ENCODE data around the gene CBFA2T2.
"Not testable (repeated sequence)": the region's sequence is repeated elsewhere in the genome, so short reads cannot be mapped to it uniquely, and the experiment has no call there.

Gene CBFA2T2

DNA sequence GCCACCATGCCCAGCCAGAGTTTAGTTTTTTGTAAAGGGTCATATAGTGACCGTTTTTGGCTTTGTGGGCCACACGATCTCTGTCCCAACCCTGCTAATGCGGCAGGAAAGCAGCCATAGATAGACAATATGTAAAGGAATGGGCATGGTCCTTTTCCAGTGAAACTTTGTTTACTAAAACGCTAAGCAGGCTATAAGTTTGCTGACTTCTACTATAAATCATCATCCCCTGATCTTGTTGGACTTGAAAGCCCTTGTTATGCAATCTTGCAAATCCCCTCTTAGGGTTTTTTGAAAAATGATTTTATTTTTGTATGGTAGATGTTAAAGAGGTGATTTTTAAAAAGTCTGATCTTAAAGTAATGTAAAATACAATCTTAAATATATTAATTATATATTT lies 63.6 kb downstream of the CBFA2T2 start:
- no peak for DNase-seq

DNA sequence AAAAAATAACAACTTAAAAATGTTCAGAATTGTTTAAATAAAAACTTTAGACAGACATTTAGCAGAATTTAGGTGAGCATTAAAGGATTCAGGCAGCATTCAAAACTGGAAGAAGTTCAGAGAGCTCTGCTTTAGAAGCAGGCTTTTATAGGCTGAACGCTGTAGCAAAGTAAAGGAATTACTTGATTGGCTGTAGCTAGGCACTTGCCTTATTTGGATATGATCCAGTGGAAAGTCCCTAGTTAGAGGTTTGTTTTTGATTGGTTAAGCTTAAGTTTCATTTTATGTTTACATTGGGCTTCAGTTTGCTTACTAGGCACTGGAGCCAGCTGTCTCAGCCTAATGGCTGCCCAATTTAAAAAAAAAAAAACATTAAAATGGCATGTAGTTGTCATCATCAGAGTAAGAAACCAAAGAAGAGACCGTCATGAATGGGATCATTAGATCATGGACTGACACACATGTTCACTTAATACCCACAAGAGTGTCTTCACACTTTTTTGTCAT lies 65.1 kb downstream of the CBFA2T2 start:
- DNase-seq: peak; percentile 92

DNA sequence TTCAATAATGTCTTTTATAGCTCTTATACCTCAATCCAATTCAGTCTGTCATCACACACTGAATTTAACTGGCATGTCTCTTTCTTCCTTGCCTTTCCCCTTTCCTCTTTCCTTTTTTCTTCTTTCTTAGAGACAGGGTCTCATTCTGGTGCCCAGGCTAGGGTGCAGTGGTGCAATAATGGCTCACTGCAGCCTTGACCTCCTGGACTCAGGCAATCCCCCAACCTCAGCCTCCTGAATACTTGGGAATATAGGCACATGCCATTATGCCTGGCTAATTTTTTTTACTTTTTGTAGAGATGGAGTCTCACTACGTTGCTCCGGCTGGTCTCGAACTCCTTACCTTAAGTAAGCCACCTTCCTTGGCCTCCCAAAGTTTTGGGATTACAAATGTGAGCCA lies 65.9 kb downstream of the CBFA2T2 start:
- DNase-seq: no peak

DNA sequence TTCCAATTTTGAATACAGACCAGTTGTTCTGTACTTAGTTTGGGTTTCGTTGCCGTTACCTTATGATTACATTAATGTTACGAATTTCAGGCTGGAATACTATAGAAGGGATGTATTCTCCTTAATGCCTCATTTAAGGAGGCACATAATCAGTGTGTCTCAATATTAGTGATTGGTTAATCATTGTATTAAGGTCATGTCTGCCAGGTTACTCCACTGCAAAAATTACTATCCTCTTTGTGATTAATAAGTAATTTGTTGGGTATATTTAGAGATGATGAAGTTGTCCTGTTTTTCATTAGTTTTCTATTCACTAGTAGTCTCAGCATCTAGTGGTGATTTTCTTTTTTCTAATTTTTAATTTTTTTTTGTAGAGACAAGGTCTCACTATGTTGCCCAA lies 66.3 kb downstream of the CBFA2T2 start:
- no peak for DNase-seq

DNA sequence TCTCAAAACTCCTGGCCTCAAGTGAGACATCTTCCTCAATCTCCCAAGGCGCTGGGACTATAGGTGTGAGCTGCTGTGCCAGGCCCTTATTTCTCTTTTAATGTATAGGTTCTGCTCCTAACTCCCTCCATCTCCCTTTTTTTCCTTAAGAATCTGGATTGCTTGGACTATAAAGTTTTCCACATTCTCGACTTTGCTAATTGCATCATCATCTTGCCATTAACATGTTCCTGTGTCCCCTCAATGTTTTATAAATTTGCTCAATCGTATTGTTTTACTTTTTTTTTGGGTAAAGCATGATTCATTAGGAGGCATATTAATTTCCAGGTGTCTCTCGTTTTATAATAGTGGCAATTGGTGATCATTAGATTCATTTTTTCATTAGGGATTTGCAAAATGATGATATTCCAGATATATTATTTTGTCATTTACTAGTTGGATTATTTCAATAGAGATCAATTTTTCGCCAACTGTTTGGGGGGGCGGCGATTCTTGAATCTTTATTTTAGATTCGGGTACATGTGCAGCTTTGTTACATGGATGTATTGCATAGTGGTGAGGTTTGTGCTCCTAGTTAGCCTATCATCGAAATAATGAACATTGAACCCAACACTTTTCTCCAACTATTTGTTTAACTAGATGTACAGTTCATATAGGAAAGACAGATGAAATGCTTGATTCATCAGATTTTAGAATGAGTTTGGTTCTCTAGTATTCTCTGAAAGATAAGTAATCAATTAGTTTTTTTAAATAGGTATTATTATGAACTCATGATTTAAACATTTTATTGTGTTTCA lies 68.7 kb downstream of the CBFA2T2 start:
- DNase-seq: no peak

DNA sequence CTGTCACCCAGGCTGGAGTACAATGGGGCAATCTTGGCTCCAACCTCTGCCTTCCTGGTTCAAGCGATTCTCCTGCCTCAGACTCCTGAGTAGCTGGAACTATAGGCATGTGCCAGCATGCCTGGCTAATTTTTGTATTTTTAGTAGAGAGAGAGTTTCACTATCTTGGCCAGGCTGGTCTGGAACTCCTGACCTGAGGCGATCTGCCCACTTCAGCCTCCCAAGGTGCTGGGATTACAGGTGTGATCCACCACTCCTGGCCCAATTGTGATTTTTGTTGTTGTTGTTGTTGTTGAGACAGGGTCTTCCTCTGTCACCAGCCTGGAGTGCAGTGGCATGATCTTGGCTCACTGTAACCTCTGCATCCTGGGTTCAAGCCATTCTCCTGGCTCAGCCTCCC lies 69.3 kb downstream of the CBFA2T2 start:
- no peak for DNase-seq

DNA sequence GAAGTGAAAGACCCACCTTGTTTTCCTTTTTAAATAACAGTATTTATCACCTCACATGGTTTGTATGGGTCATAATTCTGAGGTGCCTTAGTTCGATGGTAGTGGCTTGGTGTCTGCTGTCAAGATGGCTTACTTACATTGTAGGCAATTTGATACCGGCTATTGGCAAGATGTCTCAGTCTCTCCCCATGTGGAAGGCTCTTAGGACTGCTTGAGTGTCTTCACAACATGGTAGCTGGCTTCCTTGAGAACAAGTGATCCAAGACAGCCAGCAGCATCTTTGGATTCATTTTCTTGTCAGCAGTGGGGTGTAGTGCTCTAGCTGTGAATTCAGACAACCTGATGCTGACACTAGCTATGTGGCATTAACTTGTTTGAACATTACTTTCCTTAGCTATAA lies 70.1 kb downstream of the CBFA2T2 start:
- no peak for DNase-seq

DNA sequence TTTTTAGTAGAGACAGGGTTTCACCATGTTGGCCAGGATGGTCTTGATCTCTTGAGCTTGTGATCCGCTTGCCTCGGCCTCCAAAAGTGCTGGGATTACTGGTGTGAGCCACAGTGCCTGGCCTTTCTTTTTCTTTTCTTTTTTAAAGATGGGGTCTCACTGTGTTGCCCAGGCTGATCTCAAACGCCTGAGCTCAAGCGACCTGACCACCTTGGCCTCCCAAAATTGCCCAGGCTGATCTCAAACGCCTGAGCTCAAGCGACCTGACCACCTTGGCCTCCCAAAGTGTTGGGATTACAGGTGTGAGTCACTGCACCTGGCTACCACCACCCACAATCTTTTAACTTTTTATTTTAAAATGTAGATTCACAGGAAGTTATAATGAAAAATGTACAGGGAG lies 71.2 kb downstream of the CBFA2T2 start:
- DNase-seq: not testable (repeated sequence)

DNA sequence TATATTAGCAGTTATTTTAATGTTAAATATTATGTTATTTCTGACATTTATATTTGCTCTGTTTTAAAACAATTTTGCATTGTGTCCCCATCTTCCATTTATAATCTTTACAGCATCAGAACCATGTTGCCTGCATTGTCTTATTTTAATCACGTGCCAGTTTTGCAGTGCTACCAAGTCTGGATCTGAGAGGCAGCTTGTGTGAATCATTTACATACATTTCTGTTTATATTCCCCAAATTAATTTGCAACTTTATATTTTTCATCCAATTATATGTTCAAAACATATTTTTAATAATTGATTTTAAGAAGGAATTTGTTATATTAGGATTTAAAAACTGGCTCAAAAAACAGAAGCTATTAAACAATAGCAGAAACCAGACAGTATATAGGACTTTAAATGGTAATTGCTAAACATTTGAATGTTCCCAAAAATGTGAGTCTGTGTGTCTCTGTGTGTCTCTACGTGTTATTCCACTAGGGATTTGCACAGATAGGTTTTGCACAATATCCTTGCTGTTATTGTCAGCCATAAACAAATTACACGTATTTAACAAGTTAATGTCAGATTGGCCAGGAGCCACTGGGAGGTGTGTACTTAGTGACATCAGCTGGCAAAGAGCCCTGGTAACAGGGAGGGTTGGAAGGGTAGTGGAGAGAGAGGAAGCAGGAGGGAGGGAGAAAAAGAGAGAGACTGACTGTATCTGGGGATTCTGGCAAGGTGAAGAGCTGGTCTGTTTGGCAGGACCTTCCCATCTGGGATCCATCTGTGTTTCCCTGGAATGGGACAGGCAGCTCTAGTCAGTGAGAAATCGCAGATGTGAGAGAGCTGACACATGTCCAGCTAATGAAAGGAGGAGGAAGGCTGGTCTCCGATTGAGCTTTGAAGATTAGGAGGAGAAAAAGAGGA lies 72.1 kb downstream of the CBFA2T2 start:
- no peak for DNase-seq

DNA sequence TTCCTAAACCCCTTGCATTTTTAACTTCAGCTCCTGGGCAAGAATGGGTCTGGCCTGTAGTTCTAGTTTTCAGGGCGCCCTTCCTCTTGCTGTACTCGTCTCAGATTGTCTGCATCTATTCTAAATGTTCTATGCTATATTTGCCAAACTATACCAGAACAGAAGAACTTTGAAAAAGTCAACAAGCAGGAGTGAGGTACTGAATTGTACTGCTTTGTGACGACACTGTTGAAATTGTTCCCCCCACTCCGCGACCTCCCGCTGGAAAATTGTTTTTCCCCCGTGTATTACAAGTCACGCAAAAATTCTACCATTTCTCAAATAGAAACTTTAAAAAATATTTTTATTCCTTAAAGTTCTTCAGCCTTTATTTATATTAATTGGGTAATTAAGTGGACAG lies 73.9 kb downstream of the CBFA2T2 start:
- no peak for DNase-seq

DNA sequence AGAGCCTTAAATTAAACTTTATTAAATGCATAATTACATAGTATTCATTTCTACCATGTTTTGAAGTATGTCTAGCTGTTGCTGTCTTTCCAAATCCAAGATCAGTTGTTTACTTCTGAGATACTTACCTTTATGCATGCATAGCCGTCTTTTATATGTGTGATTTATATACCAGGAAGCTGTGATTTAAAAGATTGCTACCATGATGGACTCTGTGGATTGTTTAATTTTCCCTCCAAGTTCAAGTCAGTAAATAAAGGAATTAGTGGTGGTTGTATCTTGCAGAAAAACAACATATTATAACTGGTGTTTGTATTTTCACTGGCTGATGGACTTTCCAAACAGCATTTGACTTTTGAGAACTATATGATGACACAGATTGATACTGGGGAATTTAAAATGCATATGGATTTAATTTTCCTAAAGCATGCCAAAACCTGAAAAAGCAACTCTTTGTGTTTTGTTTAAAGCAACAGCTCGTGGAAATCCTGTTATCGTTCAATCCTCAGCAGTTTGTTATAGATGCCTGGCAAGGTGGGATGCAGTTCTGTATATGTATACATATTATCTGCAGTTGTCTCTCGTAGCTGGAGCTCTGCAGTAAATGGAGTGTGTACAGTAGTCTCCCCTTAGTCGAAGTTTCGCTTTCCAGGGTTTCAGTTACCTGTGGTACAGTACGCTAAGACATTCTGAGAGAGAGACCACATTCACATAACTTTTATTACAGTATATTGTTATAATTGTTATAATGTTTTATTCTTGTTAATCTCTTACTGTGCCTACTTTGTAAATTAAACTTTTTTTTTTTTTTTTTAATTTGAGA lies 77.1 kb downstream of the CBFA2T2 start:
- DNase-seq: no peak

DNA sequence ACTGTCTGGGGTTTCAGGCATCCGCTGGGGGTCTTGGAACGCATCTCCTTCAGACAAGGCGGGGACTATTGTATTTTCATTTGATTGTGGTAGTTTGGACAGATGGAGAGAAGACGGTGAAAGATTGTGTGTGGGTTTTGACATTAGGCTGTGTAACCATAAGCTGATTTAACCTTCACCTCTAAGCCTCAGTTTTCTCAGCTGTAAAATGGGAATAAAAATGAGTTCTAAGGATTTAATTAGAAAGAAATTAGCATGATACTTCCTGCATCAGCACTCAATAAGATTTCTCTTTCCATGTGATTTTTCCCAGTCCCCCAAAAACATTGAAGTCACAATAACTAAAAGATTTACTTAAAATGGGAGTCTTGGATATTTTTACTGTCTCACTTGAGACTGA lies 78.1 kb downstream of the CBFA2T2 start:
- DNase-seq: no peak

DNA sequence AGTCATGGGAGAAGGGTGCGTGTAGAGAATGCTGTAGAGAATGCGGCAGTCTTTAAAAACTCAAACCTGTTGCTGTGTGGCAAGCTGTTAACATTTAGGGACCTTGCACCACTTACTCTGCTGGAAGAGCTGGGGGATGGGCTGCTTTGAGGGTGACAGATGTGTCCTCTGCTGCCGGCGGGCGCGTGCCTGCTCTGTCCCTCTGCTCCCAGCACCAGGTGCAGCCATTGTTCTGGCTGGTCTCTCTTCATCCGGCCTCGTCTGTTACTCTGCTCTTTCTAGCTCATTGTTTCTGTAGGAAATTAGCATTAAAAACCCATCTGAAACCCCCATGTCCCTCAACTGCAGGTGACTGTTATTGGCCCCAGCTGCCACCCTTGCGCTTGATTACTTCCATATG lies 78.5 kb downstream of the CBFA2T2 start:
- DNase-seq: no peak

DNA sequence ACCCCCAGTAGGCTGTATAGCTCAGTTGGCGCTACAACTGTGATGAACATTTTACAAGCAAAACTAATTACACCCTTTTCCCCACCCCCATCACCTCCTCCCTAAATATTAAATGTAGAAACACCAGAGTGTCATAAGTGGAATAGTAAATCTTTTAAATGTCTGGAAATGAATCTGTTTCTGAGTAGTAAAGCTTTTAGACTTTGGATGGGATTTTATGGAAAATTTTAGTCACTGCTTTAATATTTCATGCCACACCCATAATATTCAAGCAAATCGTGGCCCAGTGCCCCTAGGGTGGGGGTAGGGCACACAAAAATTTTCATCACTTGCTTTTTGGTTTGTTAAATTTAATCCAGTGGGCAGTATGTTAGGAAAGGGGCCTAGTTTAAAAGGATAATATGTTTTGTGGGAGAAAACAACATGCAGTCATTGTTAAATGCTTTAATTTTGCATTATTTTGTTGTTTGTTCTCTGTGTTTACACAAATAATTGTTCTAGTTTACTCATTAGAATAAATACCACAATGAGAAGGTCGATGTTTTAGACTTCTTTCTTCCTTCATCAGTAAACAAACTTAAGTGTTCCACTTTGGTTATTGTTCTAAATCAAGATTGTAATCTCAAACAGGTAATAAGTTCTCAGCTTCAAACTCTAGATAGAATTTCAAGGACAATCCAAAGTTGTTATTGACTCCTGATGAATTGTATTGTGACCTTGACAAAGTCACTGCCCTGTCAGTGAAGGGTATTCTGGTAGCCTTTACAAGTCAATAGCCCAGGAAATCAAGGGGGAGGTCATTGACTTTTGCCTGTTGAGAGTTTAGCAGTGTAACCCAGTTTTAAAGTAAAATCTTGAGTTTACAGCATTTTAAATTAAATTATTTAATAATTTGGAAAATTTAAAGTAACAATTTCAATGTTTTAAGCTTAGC lies 79.2 kb downstream of the CBFA2T2 start:
- no peak for DNase-seq

DNA sequence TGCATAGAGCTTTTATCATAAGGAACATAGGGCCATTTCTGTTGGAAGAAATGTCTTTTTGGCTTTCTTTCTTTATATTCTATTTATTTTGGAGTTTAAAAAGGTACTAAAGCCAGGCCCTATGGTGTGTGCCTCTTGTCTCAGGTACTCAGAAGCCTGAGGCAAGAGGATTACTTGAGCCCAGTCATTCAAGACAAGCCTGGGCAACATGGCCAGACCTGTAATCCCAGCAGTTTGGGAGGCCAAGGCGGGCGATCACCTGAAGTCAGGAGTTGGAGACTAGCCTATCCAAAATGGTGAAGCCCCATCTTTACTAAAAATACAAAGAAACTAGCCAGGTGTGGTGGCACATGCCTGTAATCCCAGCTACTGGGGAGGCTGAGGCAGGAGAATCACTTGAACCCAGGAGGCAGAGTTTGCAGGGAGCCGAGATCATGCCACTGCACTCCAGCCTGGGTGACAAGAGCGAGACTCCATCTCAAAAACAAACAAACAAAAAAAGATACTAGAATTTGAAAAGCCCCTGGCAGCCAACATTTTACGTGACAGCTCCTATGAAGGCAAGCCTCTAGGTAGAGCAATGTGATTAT lies 80.0 kb downstream of the CBFA2T2 start:
- DNase-seq: no peak

DNA sequence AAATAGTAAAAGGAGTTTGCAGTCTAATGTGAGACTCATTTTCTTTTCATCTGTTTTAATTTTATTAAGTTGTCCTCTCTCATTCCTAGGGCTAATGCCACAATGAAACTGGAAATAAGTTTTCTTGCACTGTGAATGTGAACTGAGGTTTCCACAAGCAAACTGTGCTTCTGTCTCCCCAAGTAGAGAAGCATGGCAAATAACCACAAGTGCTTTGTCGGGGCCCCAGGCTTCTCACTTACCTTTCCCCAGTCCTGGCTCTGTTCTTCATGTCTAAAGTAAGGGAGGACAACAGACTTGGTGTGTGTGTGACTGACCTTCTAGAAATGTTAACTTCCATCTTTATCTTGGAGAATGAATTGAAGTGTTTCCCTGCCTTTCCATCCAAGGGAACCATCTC lies 80.8 kb downstream of the CBFA2T2 start:
- DNase-seq: no peak

DNA sequence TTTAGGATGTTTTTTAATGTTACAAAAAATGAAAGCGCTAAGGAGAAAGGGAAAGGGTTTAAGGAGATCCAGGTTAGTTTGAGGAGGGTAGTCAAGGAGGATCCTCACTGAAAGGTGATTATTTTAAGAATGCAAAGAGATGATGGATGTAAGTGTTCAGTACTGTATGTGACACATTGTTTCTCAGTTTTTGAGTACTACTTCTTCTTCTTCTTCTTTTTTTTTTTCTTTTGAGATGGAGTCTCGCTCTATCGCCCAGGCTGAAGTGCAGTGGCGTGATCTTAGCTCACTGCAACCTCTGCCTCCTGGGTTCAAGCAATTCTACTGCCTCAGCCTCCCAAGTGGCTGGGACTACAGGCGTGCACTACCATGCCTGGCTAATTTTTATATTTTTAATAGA lies 83.4 kb downstream of the CBFA2T2 start:
- not testable (repeated sequence) for DNase-seq

DNA sequence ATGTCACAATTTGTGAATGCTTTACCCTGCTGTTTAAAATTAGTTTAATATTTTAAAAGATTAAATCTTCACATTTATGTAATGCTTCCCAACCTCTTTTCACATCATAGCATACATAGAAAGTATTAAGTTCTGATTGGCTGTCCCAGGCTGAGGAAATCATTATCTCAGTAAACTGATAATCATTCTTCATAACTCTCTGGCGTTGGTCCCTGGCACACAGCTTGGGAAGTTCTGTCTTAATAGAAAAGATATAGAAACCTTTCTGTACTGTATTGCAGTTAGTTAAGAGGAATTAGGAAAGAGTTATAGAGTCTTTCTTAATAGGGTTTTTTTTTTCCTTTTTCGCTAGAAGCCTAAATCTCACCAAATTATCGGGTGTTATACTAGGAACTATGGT lies 85.4 kb downstream of the CBFA2T2 start:
- DNase-seq: no peak

DNA sequence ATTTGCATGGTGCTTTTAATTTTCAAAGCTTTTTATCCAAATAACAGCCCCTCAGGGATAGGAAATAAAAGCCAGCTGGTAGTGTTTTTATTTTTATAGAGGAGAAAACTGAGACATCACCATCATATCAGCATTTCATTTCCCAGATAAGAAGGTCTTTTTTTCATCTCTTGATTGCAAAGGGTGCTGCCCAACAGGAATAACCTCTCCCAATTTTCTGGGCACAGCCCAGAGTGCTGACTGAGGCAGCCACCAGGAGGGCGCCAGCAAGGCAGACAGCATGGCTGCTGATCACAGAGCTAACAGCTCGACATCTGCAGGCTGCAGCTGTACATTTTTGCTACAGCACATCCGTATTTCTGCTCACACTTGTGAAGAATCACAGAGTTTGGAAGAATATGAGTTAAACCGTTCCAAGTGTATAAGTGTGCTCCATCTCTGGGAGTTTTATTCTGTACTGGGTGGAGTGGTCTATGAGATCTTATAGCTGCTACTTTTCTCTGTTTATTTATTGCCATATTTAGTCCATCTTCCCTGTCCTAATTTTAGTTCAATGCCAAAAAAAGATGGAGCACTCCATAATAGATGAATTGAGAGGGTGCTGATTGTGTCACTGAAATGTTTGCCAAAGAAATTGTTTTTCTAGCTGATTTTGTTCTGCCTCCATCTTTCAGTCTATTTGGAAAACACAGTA lies 86.7 kb downstream of the CBFA2T2 start:
- DNase-seq: no peak

DNA sequence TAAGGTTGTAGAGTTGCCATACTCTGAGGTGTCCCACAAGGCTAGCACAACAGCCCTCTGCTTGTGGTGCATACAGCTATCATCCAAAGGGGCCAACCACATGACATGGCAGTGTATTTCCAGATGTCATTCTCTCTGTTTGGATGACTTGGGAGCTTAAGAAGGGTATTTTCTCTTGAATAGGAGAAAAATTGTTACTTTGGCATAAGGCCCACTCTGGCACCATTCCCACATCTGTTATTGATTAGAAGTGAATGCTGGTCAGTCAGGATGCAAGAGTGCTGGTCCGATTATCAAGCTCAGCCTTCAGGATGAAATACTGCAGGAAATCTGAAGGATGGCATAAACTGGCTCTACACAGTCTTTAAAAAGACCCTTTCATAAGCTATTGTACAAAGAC lies 88.6 kb downstream of the CBFA2T2 start:
- DNase-seq: no peak

DNA sequence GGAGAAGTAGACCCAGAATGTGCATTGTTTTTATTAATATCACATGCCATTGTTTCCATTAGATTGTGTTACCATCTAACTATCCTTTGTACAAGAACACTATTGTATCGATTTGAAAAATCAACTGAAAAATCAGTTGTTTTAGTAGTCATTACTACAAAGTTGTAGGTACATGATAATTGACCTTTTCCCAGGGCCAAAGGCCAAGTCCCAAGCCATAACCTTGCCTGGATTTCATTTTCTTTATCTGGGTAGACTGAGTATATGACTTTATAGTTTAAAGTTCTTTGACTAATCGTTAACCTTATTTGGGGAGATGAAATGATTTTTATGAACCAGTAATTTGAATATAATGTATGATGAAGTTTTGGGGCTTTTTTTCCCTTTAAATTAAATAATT lies 93.2 kb downstream of the CBFA2T2 start:
- DNase-seq: no peak

All from CD4-positive, alpha-beta T cell treated with Interleukin-10 for 1 hour (primary cell).